Heart left ventricle (tissue), 16 donors: ENCODE measurements around the gene MTM1. TPM values are rescaled to one million over a fixed set of nuclear protein-coding genes. Genes with fewer than 3 reads are reported as not detected.

Source experiments
- ATAC-seq, 4 donors: fragments of 200-7000 bp; cut with Tn5 transposase; one replicate each; pipeline ENCODE4 v1.9.1; 2020 to 2022; ENCODE audit warnings: moderate library complexity in 4 of 4, mild to moderate bottlenecking in 3 of 4, moderate number of reproducible peaks in 1 of 4
- DNase-seq, 5 donors: peaks; one replicate each; pipeline ENCODE4 v3.0.0-alpha.2; 2020
- H3K27ac ChIP-seq, 12 donors: fragments of 200-600 bp; sonication (generic) in 4 of 12; one replicate each; pipeline versions ENCODE4 v1.5.0 to v1.8.0; 2016 to 2022; ENCODE audit warnings: mild to moderate bottlenecking in 2 of 12
- H3K27me3 ChIP-seq, 9 donors: fragments of 200-600 bp; sonication (generic) in 2 of 9; one replicate each; pipeline versions ENCODE4 v1.5.1 to v1.8.0; 2016 to 2022; ENCODE audit warnings: mild to moderate bottlenecking in 3 of 9
- H3K36me3 ChIP-seq, 9 donors: fragments of 200-600 bp; sonication (generic) in 2 of 9; one replicate each; pipeline versions ENCODE4 v1.5.0 to v1.8.0; 2018 to 2022; ENCODE audit warnings: mild to moderate bottlenecking in 2 of 9
- H3K4me1 ChIP-seq, 12 donors: fragments of 200-600 bp; sonication (generic) in 4 of 12; one replicate each; pipeline versions ENCODE4 v1.5.0 to v1.8.0; 2016 to 2022; ENCODE audit warnings: mild to moderate bottlenecking in 3 of 12
- H3K4me3 ChIP-seq, 12 donors: fragments of 200-600 bp; sonication (generic) in 4 of 12; one replicate each; pipeline versions ENCODE4 v1.5.0 to v1.8.0; 2017 to 2022; ENCODE audit warnings: mild to moderate bottlenecking in 9 of 12, moderate library complexity in 4 of 12
- H3K9me3 ChIP-seq, 12 donors: fragments of 200-600 bp; sonication (generic) in 4 of 12; one replicate each; pipeline versions ENCODE4 v1.5.0 to v1.8.0; 2016 to 2022; ENCODE audit warnings: mild to moderate bottlenecking in 1 of 12
- POLR2A ChIP-seq, 2 donors: fragments of 450-650 bp; IDR thresholded peaks; one replicate each; pipeline ENCODE4 v1.6.1; 2017; ENCODE audit warnings: antibody characterized with exemption in 2 of 2, mild to moderate bottlenecking in 2 of 2, moderate library complexity in 2 of 2
- WGBS, 4 donors: extraction: QIAGEN DNeasy Blood & Tissue Kit in 2 of 4; methylation state at CpG; one replicate each; pipeline versions ENCODE4 v1.1.5 to v1.1.7; 2013 to 2018; 5-methylcytosine and 5-hydroxymethylcytosine counted together
- intact Hi-C, 10 donors: fragments of 100-400 bp; cut with DNase I; formaldehyde crosslinking; loops; one replicate each; pipeline versions ENCODE4 v1.11.1 to v1.14.2; 2022
- polyA plus RNA-seq, 2 donors: library from polyadenylated mRNA; stranded (reverse); fragments of 200-250 nt; gene quantifications; one replicate each; pipeline ENCODE4 v1.2.3, GENCODE V29; 2013
- total RNA-seq, 9 donors: library from RNA; depleted of rRNA in 2 of 9; stranded (reverse); fragments of >200 nt in 2 of 9; fragmentation: NEBNext Ultra II Directional in 3 of 9; extraction: Animal tissue kit (Norgen Biotek cat#: 25700) in 3 of 9; gene quantifications; one replicate each; pipeline versions ENCODE4 v1.1.0 to v1.2.4, GENCODE V29; 2016 to 2023
- TF ChIP-seq, protein P1 (sequence below), 12 donors: fragments of 200-600 bp; sonication (generic) in 4 of 12; IDR thresholded peaks; one replicate each; pipeline versions ENCODE4 v1.5.0 to v1.8.0; 2018 to 2022; ENCODE audit warnings: antibody characterized with exemption in 12 of 12, mild to moderate bottlenecking in 5 of 12
- donor health status: ischemic (EF 13 %, LVEDD 7.1; RV severe dilation, severe dysfunction).
- donor health status: healthy with polysubstance abuse.
- donor health status: DM: no; HTN: yes; CAD: no.
- donor health status: DM: no; HTN: no; CAD: no.
- donor health status: ischemic (EF 25% LVEDD 6.9; RV normal size, moderate dysfunction).
- donor health status: ischemic (EF 25% LVEDD 5.7; RV mildly dilated, moderate dysfunction).
- donor health status: healthy.
- donor health status: DM: yes; HTN: yes; CAD: no.
- donor health status: ischemic (EF 35%, LVEDD 5.7; RV mildly dilated, moderate dysfunction).
- donor health status: nonischemic (EF 11% LVEDD 7.7; RV severe dilation, severe dysfunction).
- donor health status: DM: yes; HTN: yes; CAD: no.
- donor health status: PGD.
- donor health status: ischemic (EF 29% LVEDD 5.4; RV normal size, mild dysfunction).
- donor health status: nonischemic (EF 23%, LVEDD 6.1; RV moderate dilation, normal function).

Gene MTM1
- total and polyA plus RNA-seq, 11 donors, result 2.2 to 18.9 (median 10.1) TPM

DNA sequence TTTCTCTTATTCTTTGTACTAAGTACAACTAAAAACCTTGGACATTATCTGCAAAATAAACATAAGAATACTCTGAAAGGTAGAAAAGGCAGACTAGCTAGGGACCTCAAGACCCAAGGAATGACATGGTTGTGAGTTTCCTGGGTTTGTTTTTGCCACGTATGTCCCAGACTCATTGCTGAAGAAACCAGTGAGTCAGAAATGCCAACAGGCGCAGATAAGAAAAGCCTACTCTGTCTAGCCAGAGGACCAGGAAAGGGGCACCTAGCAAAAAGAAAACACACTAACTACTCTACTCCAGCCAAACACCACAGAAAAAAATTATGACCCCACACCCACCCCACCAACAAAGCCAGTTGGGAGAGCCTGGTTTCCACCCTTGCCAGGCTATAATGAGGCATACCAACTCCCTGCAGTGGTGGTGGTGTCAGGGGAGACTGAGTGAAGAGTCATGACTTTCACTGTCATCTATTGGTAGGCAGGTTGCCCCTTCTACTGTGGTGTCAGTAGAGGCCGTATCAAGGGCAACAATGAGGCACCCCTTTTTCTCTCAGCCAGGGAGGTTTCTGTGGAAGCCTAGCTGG is 135.7 kb downstream of the MTM1 start:
- TF ChIP-seq POLR2A (IDR thresholded peaks at IDR 0.05), result no peak
- intact Hi-C loops, result loop anchor here in 1 of 10 donors (10.0 kb wide), 1 partner anchor 749 kb away; no protein-coding TSS in a partner anchor
- peak overlapping the region in 1 of 12 donors; percentile 12 for H3K27ac ChIP-seq
- no peak overlapping the region for H3K4me3 ChIP-seq
- WGBS, 4 donors, result 61 to 81% (median 69%) methylated on average over 2 to 3 of the region's 3 CpGs
- H3K27me3 ChIP-seq, result no peaks in the 10 kb centered on the region
- no peaks in the 10 kb centered on the region for H3K9me3 ChIP-seq
- H3K36me3 ChIP-seq, result peaks cover 0 to 22% (median 0%) of the 10 kb centered on the region in 9 donors
- DNase-seq (no peak), ATAC-seq (peak in 2 of 4 donors; percentile 31 to 61)
- H3K4me1 ChIP-seq, result peaks cover 0 to 6% (median 0%) of the 10 kb centered on the region in 12 donors

DNA sequence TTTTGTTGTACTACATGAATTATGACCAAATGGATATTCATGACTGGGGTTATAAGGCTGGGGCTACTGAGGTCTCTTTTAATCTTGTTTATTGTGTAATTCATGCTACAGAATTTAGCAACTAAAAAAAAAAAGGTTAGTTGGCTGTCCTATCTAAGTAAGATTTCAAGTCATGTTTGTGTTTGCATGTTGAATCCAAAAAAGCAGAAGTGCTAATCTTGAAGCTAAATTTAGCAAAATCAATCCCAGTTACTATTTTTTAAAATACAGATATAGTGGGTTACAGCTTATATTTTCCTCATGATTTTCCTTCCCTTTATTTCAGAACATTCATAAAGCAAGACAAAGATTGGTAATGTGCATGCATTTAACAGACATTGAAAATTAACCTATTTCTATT is 144.2 kb downstream of the MTM1 start:
- Histone ChIP-seq H3K27me3 (no peaks in the 10 kb centered on the region), H3K4me1 (peaks cover 0 to 5% (median 0%) of the 10 kb centered on the region in 12 donors), H3K27ac (no peak overlapping the region), H3K4me3 (no peak overlapping the region), H3K9me3 (no peaks in the 10 kb centered on the region), H3K36me3 (peaks cover 0 to 1% (median 0%) of the 10 kb centered on the region in 9 donors)
- no peak for ATAC-seq
- TF ChIP-seq, protein P1, sequence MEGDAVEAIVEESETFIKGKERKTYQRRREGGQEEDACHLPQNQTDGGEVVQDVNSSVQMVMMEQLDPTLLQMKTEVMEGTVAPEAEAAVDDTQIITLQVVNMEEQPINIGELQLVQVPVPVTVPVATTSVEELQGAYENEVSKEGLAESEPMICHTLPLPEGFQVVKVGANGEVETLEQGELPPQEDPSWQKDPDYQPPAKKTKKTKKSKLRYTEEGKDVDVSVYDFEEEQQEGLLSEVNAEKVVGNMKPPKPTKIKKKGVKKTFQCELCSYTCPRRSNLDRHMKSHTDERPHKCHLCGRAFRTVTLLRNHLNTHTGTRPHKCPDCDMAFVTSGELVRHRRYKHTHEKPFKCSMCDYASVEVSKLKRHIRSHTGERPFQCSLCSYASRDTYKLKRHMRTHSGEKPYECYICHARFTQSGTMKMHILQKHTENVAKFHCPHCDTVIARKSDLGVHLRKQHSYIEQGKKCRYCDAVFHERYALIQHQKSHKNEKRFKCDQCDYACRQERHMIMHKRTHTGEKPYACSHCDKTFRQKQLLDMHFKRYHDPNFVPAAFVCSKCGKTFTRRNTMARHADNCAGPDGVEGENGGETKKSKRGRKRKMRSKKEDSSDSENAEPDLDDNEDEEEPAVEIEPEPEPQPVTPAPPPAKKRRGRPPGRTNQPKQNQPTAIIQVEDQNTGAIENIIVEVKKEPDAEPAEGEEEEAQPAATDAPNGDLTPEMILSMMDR (IDR thresholded peaks at IDR 0.05), result no peak
- no peak for TF ChIP-seq POLR2A (IDR thresholded peaks at IDR 0.05)
- intact Hi-C loops, result loop anchor here in 1 of 10 donors (10.0 kb wide), 1 partner anchor 748 kb away; no protein-coding TSS in a partner anchor
- no peak for DNase-seq

DNA sequence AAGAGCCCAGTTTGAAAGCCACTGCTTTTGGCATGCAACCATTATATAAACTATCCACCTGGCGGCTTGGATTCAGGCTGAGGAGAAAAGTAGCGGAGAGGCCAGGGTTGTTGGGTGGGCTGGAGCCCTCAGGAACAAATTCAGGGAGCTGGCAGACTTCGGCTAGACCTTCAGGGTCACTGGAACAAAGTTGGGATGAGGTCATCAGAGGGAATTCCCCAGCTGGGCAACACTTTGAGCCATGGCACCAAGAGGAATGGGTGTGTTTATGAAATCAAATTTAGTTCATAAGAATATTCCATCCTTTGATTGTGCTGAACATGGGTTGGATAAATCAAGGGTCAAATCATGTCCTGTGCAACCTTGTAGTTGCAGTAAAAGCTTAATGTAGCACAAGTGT is 146.8 kb downstream of the MTM1 start:
- DNase-seq, result no peak
- no peaks in the 10 kb centered on the region for H3K9me3 ChIP-seq
- no peak overlapping the region for H3K27ac ChIP-seq
- H3K4me3 ChIP-seq, result no peak overlapping the region
- H3K27me3 ChIP-seq, result no peaks in the 10 kb centered on the region
- peaks cover 0 to 5% (median 0%) of the 10 kb centered on the region in 12 donors for H3K4me1 ChIP-seq
- 55 to 82% (median 65%) methylated on average over 3 of the region's 3 CpGs for WGBS, 4 donors
- no peak for ATAC-seq
- TF ChIP-seq, protein P1 (IDR thresholded peaks at IDR 0.05), result no peak
- TF ChIP-seq POLR2A (IDR thresholded peaks at IDR 0.05), result no peak
- peaks cover 0 to 15% (median 0%) of the 10 kb centered on the region in 9 donors for H3K36me3 ChIP-seq
- intact Hi-C loops, result loop anchor here in 1 of 10 donors (5.0 to 10.0 kb wide), 2 partner anchors 33 to 750 kb away; no protein-coding TSS in a partner anchor

DNA sequence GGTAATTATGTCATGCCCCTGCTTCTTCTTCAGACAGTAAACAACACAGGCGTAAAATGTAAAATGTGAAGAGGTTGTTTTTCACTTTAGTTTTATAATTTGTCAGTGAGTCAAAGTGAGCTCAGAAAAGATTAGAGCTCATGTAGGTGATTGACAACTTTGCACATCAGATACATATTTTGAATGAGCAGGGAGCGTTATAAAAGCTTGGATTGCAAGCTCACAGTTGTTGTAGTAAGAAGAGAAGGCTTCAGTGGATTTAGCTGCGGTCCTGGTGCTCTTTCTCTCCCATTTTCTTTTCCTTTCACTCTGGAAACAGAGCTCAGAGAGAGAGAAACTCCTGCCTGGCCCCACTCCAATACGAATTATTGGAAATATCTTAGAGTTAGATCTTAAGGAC is 151.2 kb downstream of the MTM1 start:
- Histone ChIP-seq H3K4me3 (no peak overlapping the region), H3K27ac (no peak overlapping the region), H3K4me1 (peaks cover 0 to 5% (median 0%) of the 10 kb centered on the region in 12 donors), H3K36me3 (peaks cover 0 to 15% (median 0%) of the 10 kb centered on the region in 9 donors), H3K9me3 (peaks cover 0 to 2% (median 0%) of the 10 kb centered on the region in 12 donors), H3K27me3 (no peaks in the 10 kb centered on the region)
- DNase-seq, result no peak
- ATAC-seq, result no peak
- intact Hi-C loops, result loop anchor here in 1 of 10 donors (5.0 to 10.0 kb wide), 2 partner anchors 37 to 755 kb away; no protein-coding TSS in a partner anchor
- 59 to 95% (median 80%) methylated on average over 4 of the region's 4 CpGs for WGBS, 4 donors
- TF ChIP-seq, protein P1 (IDR thresholded peaks at IDR 0.05), result no peak
- no peak for TF ChIP-seq POLR2A (IDR thresholded peaks at IDR 0.05)

Other genes starting within 250 kb of the MTM1 start
- 1 to 10 TPM; 1.2 to 3.0 (median 1.5) TPM for gene MAMLD1, start 205.3 kb upstream of the MTM1 start, total RNA-seq
- 1 to 10 TPM; 1.4 TPM for gene MAMLD1, start 205.3 kb upstream of the MTM1 start, polyA plus RNA-seq
- 10 to 100 TPM; 12.8 to 59.7 (median 21.0) TPM for gene MTMR1, start 124.8 kb downstream of the MTM1 start, total RNA-seq
- 10 to 100 TPM in 1 of 2 donors, 1 to 10 TPM in 1; 5.1 to 23.3 TPM for gene MTMR1, start 124.8 kb downstream of the MTM1 start, polyA plus RNA-seq